Uterus (tissue), 4 donors: ENCODE results near the gene P4HTM. TPM values are rescaled to one million over a fixed set of nuclear protein-coding genes. Genes with fewer than 3 reads are reported as not detected.

Experiments
- DNase-seq, 2 donors: peaks; one replicate each; pipeline ENCODE4 v3.0.0-alpha.2; 2019 to 2020
- H3K27ac ChIP-seq, 2 donors: fragments of 200-600 bp; sonication (generic); 1 replicate in 1 of 2; 2 replicates in 1 of 2; pipeline ENCODE4 v1.5.1; 2016 to 2018
- H3K27me3 ChIP-seq, 2 donors: fragments of 200-600 bp; sonication (generic); one replicate each; pipeline ENCODE4 v1.5.1; 2018 to 2019; ENCODE audit warnings: control low read depth in 1 of 2
- H3K36me3 ChIP-seq, 2 donors: fragments of 200-600 bp; sonication (generic); one replicate each; pipeline ENCODE4 v1.5.1; 2019; ENCODE audit warnings: control low read depth in 1 of 2
- H3K4me1 ChIP-seq, 2 donors: fragments of 200-600 bp; sonication (generic); one replicate each; pipeline ENCODE4 v1.5.1; 2018 to 2019; ENCODE audit warnings: control low read depth in 1 of 2
- H3K4me3 ChIP-seq, 2 donors: fragments of 200-600 bp; sonication (generic); 1 replicate in 1 of 2; 2 replicates in 1 of 2; pipeline ENCODE4 v1.5.1; 2018 to 2019; ENCODE audit warnings: mild to moderate bottlenecking in 1 of 2
- H3K9me3 ChIP-seq, 2 donors: fragments of 200-600 bp; sonication (generic); one replicate each; pipeline ENCODE4 v1.5.1; 2019; ENCODE audit warnings: control low read depth in 1 of 2
- CTCF ChIP-seq, 4 experiments: fragments of 200-600 bp in 2 of 4; fragments of 450-650 bp in 2 of 4; sonication (generic) in 2 of 4; IDR thresholded peaks; one replicate each; pipeline ENCODE4 v1.5.1; 2016 to 2019; ENCODE audit warnings: antibody characterized with exemption in 4 of 4, mild to moderate bottlenecking in 2 of 4, moderate library complexity in 1 of 4
- POLR2A ChIP-seq, 2 donors: fragments of 450-650 bp; IDR thresholded peaks; one replicate each; pipeline ENCODE4 v1.6.1; 2016; ENCODE audit warnings: antibody characterized with exemption in 2 of 2, mild to moderate bottlenecking in 1 of 2, moderate library complexity in 1 of 2
- intact Hi-C: fragments of 100-400 bp; cut with DNase I; formaldehyde crosslinking; loops from one replicate; pipeline ENCODE4 v1.15.1; 2023; ENCODE audit warnings: low total_unique reads
- total RNA-seq, 4 donors: library from RNA; depleted of rRNA in 3 of 4; stranded (reverse); fragments of >200 nt in 3 of 4; gene quantifications; one replicate each; pipeline versions ENCODE4 v1.1.0 to v1.2.4, GENCODE V29; 2014 to 2023
- donor health status: DM: yes; HTN: yes; CAD: no.

The P4HTM gene
- total RNA-seq, 4 donors from 2014 or later = 35.0 to 81.5 (median 51.1) TPM

GRCh38 chr3:48951764-48952163, 38.3 kb upstream of the P4HTM start:
- no peak for DNase-seq
- TF ChIP-seq POLR2A (IDR thresholded peaks at IDR 0.05) (no peak), CTCF (IDR thresholded peaks at IDR 0.05) (no peak)
- intact Hi-C loops = no loop called here
- no peaks in the 10 kb centered on the region for H3K27me3 ChIP-seq
- no peaks in the 10 kb centered on the region for H3K9me3 ChIP-seq
- no peaks in the 10 kb centered on the region for H3K4me1 ChIP-seq
- no peak overlapping the region for H3K27ac ChIP-seq
- no peak overlapping the region for H3K4me3 ChIP-seq
- H3K36me3 ChIP-seq = no peaks in the 10 kb centered on the region

- Histone ChIP-seq H3K9me3 (no peaks in the 10 kb centered on the region), H3K4me3 (no peak overlapping the region), H3K27ac (no peak overlapping the region), H3K27me3 (no peaks in the 10 kb centered on the region), H3K4me1 (no peaks in the 10 kb centered on the region), H3K36me3 (no peaks in the 10 kb centered on the region)
- TF ChIP-seq POLR2A (IDR thresholded peaks at IDR 0.05) (no peak), CTCF (IDR thresholded peaks at IDR 0.05) (peak in 1 of 4 experiments; percentile 7)
- intact Hi-C loops = no loop called here
- no peak for DNase-seq
Measured at GRCh38 chr3:48952510-48953118, 37.4 kb upstream of the P4HTM start.

- no peak overlapping the region for H3K27ac ChIP-seq
- no peak for DNase-seq
- no peaks in the 10 kb centered on the region for H3K4me1 ChIP-seq
- H3K4me3 ChIP-seq = no peak overlapping the region
- no peaks in the 10 kb centered on the region for H3K9me3 ChIP-seq
- H3K36me3 ChIP-seq = no peaks in the 10 kb centered on the region
- H3K27me3 ChIP-seq = no peaks in the 10 kb centered on the region
- intact Hi-C loops = no loop called here
- TF ChIP-seq CTCF (IDR thresholded peaks at IDR 0.05) = no peak
- no peak for TF ChIP-seq POLR2A (IDR thresholded peaks at IDR 0.05)
Measured at GRCh38 chr3:48957006-48957705, 32.9 kb upstream of the P4HTM start.

- Histone ChIP-seq H3K27ac (no peak overlapping the region), H3K36me3 (no peaks in the 10 kb centered on the region), H3K4me1 (no peaks in the 10 kb centered on the region), H3K4me3 (no peak overlapping the region), H3K9me3 (no peaks in the 10 kb centered on the region), H3K27me3 (no peaks in the 10 kb centered on the region)
- DNase-seq = no peak
- intact Hi-C loops = no loop called here
- TF ChIP-seq CTCF (IDR thresholded peaks at IDR 0.05) = no peak
- no peak for TF ChIP-seq POLR2A (IDR thresholded peaks at IDR 0.05)
Measured at GRCh38 chr3:48960841-48961413, 29.1 kb upstream of the P4HTM start.

- H3K27me3 ChIP-seq = no peaks in the 10 kb centered on the region
- no peak for TF ChIP-seq CTCF (IDR thresholded peaks at IDR 0.05)
- TF ChIP-seq POLR2A (IDR thresholded peaks at IDR 0.05) = no peak
- no peak for DNase-seq
- H3K36me3 ChIP-seq = no peaks in the 10 kb centered on the region
- intact Hi-C loops = no loop called here
- H3K4me1 ChIP-seq = no peaks in the 10 kb centered on the region
- H3K27ac ChIP-seq = no peak overlapping the region
- no peak overlapping the region for H3K4me3 ChIP-seq
- H3K9me3 ChIP-seq = no peaks in the 10 kb centered on the region
Measured at GRCh38 chr3:48962340-48962739, 27.7 kb upstream of the P4HTM start.
